Right lobe of liver (tissue), 6 donors: ENCODE data around the gene KIF27. TPM values are rescaled to one million over a fixed set of nuclear protein-coding genes. Genes with fewer than 3 reads are reported as not detected.
"Not testable (repeated sequence)": the region's sequence is repeated elsewhere in the genome, so short reads cannot be mapped to it uniquely, and the experiment has no call there.

Experiments used
- ATAC-seq, 4 donors: fragments of 200-7000 bp; cut with Tn5 transposase; one replicate each; pipeline ENCODE4 v1.9.1; 2020; ENCODE audit warnings: mild to moderate bottlenecking in 4 of 4, moderate library complexity in 4 of 4
- DNase-seq, 3 donors: peaks; one replicate each; pipeline ENCODE4 v3.0.0-alpha.2; 2020
- H3K27ac ChIP-seq, 3 donors: fragments of 200-600 bp; one replicate each; pipeline ENCODE4 v1.8.0; 2022
- H3K27me3 ChIP-seq, 2 donors: fragments of 200-600 bp; one replicate each; pipeline ENCODE4 v1.8.0; 2022
- H3K36me3 ChIP-seq, 4 donors: fragments of 200-600 bp; sonication (generic) in 1 of 4; one replicate each; pipeline versions ENCODE4 v1.5.1 to v1.8.0; 2017 to 2022; ENCODE audit warnings: control low read depth in 1 of 4
- H3K4me1 ChIP-seq, 4 donors: fragments of 200-600 bp; sonication (generic) in 1 of 4; one replicate each; pipeline versions ENCODE4 v1.5.1 to v1.8.0; 2017 to 2022; ENCODE audit warnings: control low read depth in 1 of 4
- H3K4me3 ChIP-seq, 3 donors: fragments of 200-600 bp; one replicate each; pipeline ENCODE4 v1.8.0; 2022
- H3K9me3 ChIP-seq, 4 donors: fragments of 200-600 bp; sonication (generic) in 1 of 4; one replicate each; pipeline versions ENCODE4 v1.5.1 to v1.8.0; 2017 to 2022; ENCODE audit warnings: control low read depth in 1 of 4
- CTCF ChIP-seq, 4 donors: fragments of 200-600 bp in 3 of 4; fragments of 450-650 bp in 1 of 4; IDR thresholded peaks; one replicate each; pipeline versions ENCODE4 v1.5.1 to v1.8.0; 2016 to 2022; ENCODE audit warnings: antibody characterized with exemption in 4 of 4, mild to moderate bottlenecking in 2 of 4
- POLR2A ChIP-seq: fragments of 450-650 bp; IDR thresholded peaks from one replicate; pipeline ENCODE4 v1.6.1; 2017; ENCODE audit warnings: antibody characterized with exemption, mild to moderate bottlenecking
- WGBS: methylation state at CpG from one replicate; pipeline ENCODE4 v1.1.6; 2018; ENCODE audit warnings: low coverage, low lambda C conversion rate; ENCODE audit not compliant: insufficient coverage; ENCODE audit errors: missing lambda C conversion rate; 5-methylcytosine and 5-hydroxymethylcytosine counted together
- intact Hi-C, 2 donors: fragments of 100-400 bp; cut with DNase I; formaldehyde crosslinking; loops; one replicate each; pipeline versions ENCODE4 v1.11.2 to v1.14.1; 2022
- total RNA-seq, 6 experiments: library from RNA; depleted of rRNA in 2 of 6; stranded (reverse); fragments of >200 nt in 2 of 6; fragmentation: NEBNext Ultra II Directional in 3 of 6; extraction: Animal tissue kit (Norgen Biotek cat#: 25700) in 3 of 6; gene quantifications; one replicate each; pipeline versions ENCODE4 v1.1.0 to v1.2.4, GENCODE V29; 2016 to 2023
- donor health status: DM: no; HTN: yes; CAD: no.
- donor health status: DM: no; HTN: no; CAD: no.
- donor health status: DM: no; HTN: no; CAD: no.
- donor health status: DM: no; HTN: yes; CAD: no.
- donor health status: DM: no; HTN: yes; CAD: no.

The KIF27 gene
- total RNA-seq, 6 experiments from 2014 or later = 1.1 to 2.8 (median 2.2) TPM

GRCh38 chr9:83875559-83875958 lies 45.7 kb downstream of the KIF27 start:
- H3K4me1 ChIP-seq, H3K9me3 ChIP-seq, ATAC-seq, H3K27me3 ChIP-seq, H3K4me3 ChIP-seq, H3K36me3 ChIP-seq, DNase-seq, intact Hi-C loops, H3K27ac ChIP-seq: not testable (repeated sequence)
- WGBS = 63% methylated on average over 3 of the region's 3 CpGs

DNA sequence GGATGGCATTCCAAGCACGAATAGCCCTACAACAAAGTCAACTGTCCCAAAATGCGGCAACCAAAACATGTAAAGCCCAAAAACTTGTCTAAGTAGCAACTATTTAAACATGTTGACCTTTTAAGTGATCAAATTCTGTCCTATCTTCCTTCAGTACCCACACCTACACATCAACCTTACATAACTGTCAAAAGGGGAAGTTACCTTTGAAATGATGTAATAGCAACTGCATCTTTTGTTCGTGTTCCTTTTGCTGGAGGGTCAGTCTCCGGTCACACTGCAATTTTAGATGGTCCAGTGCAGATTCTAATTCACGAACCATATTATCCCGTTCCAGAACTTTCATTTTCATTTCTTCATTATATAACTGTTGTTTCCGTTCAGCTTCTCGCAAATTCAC lies 71.3 kb downstream of the KIF27 start:
- H3K36me3 ChIP-seq, H3K9me3 ChIP-seq, DNase-seq, H3K4me3 ChIP-seq, ATAC-seq, H3K27ac ChIP-seq, H3K27me3 ChIP-seq, intact Hi-C loops, H3K4me1 ChIP-seq: not testable (repeated sequence)
- WGBS = 85% methylated on average over 7 of the region's 8 CpGs

DNA sequence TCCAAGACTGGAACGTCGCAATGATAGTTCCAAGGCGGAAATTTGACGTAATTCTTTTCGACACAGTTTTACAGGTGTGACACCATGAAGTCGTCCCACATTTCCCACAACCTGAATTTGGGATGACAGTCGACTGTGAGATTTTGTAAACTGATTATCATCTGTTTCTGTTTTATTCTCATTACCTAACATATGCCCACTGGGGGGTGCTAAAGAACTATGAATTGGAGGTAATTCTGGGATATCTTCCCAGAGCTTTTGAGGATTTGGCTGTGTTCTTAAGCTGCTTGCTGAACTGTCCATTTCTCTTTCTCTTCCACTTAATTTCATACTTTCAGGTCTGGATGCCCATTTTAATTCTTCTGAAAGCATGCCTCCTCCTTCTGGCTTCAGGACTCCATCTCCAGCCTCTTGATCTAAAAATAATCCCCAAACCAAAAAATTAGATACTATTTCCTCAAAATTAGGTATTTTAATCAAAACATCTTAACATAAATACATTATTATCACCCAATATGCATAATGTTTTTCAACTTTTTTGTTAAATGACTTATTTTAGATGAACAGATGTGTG lies 84.1 kb downstream of the KIF27 start:
- intact Hi-C loops, H3K9me3 ChIP-seq, H3K4me1 ChIP-seq, H3K27me3 ChIP-seq, DNase-seq, H3K36me3 ChIP-seq, H3K27ac ChIP-seq, H3K4me3 ChIP-seq: not testable (repeated sequence)
- WGBS = 61% methylated on average over 7 of the region's 7 CpGs
- peak in 3 of 4 donors; percentile 4 to 23 (median 12) for TF ChIP-seq CTCF (IDR thresholded peaks at IDR 0.05)
- peak; percentile 88 to 97 (median 92) for ATAC-seq

- DNase-seq, H3K36me3 ChIP-seq, H3K4me3 ChIP-seq, H3K27ac ChIP-seq, H3K27me3 ChIP-seq, ATAC-seq, intact Hi-C loops, H3K4me1 ChIP-seq, H3K9me3 ChIP-seq: not testable (repeated sequence)
- 74% methylated on average over 5 of the region's 5 CpGs for WGBS
These were observed 90.7 kb downstream of the KIF27 start for GRCh38 chr9:83830426-83831071.

- intact Hi-C loops, H3K27me3 ChIP-seq, H3K4me3 ChIP-seq, H3K27ac ChIP-seq, ATAC-seq, H3K4me1 ChIP-seq, DNase-seq, H3K36me3 ChIP-seq, H3K9me3 ChIP-seq: not testable (repeated sequence)
- WGBS = 72% methylated on average over 2 of the region's 3 CpGs
These were observed 96.1 kb downstream of the KIF27 start for GRCh38 chr9:83824986-83825623.

- ATAC-seq (peak; percentile 90 to 96 (median 93)), DNase-seq (peak; percentile 90 to 92 (median 91))
- H3K4me1 ChIP-seq, H3K9me3 ChIP-seq, intact Hi-C loops, H3K27me3 ChIP-seq, H3K36me3 ChIP-seq: not testable (repeated sequence)
- Histone ChIP-seq H3K4me3 (peak within 1 kb of the TSS; percentile 49 to 63 (median 55)), H3K27ac (peak within 1 kb of the TSS; percentile 60 to 79 (median 78))
- TF ChIP-seq POLR2A (peak; percentile 44), CTCF (IDR thresholded peaks at IDR 0.05) (peak in 1 of 4 donors; percentile 25)
- WGBS = 0% methylated on average over 10 of the region's 103 CpGs
These were observed 103.6 kb downstream of the KIF27 start, which contains the start of gene GKAP1 for GRCh38 chr9:83817356-83818278. Gene GKAP1 (minus strand): TSS chr9:83817769. CDS start chr9:83806517, 11,252 bp downstream.

DNA sequence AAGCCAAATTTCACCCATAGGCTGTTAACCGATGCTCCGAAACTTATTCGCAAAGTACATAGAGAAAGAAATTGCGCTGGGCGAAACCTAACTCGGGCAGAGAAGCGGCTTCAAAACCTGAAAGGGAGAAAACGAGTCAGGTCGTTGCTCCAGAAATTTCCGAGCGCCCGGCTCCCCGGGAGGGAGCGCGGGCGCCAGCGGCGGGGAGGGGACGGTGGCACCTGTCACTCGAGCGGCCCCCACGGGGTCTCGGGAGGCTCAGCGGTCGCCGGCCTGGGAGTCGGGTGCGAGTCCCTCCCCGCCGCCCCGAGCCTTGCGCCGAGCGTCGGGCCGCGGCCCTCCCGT lies 104.2 kb downstream of the KIF27 start:
- WGBS = 0% methylated on average over 7 of the region's 38 CpGs
- Histone ChIP-seq H3K4me3 (peak overlapping the region; percentile 49 to 63 (median 55)), H3K27ac (peak overlapping the region; percentile 60 to 79 (median 78))
- DNase-seq, H3K36me3 ChIP-seq, H3K4me1 ChIP-seq, H3K9me3 ChIP-seq, intact Hi-C loops, ATAC-seq, H3K27me3 ChIP-seq: not testable (repeated sequence)

DNA sequence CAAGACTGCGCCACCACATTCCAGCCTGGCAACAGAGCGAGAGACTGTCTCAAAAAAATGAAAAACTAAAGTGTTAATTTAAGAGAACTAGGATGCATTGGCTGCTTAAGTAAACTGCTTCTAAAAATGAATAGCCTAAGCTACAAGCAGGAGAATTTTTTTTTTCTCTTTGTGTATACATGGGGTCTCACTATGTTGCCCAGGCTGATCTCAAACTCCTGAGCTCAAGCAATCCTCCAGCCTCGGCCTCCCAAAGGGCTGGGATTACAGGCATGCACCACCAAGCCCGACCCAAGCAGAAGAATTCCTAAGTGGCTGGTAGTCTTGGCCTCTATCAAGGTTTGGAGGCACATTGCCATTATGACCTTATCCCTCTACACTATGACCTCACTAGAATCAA lies 106.1 kb downstream of the KIF27 start:
- intact Hi-C loops, H3K4me1 ChIP-seq, H3K27ac ChIP-seq, H3K27me3 ChIP-seq, H3K36me3 ChIP-seq, ATAC-seq, DNase-seq, H3K9me3 ChIP-seq, H3K4me3 ChIP-seq: not testable (repeated sequence)
- 92% methylated on average over 2 of the region's 4 CpGs for WGBS

DNA sequence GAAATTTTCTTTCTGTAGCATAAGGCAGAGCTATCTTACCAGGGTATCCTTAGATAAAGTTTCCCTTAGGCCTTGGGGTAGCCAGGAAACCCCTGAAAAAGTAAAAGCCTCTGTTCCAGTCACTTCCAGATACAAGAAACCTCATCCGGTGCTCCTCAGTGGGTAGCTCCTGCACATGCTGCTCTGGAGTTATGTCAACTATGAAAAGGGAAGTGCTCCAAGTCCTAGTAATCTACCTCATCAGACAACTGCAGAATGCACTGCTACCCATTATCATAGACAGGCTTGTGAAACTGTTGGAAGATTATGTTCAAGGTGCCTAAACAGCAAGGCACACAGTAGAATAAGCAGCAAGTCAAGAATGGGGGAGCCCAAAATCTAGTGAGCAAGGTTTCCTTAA lies 112.0 kb downstream of the KIF27 start:
- intact Hi-C loops, ATAC-seq, H3K9me3 ChIP-seq, DNase-seq, H3K27me3 ChIP-seq, H3K4me1 ChIP-seq, H3K36me3 ChIP-seq, H3K4me3 ChIP-seq, H3K27ac ChIP-seq: not testable (repeated sequence)
- WGBS = 25% methylated on average over 1 of the region's 1 CpG
